GM18907 (cell line): ENCODE data around the gene OTUB1.
"Not testable (repeated sequence)": the region's sequence is repeated elsewhere in the genome, so short reads cannot be mapped to it uniquely, and the experiment has no call there.

Source experiments
- ATAC-seq: cut with Tn5 transposase; IDR thresholded peaks from one replicate; pipeline ENCODE4 v1.9.1; 2021; ENCODE audit warnings: mild to moderate bottlenecking, moderate library complexity; ENCODE audit not compliant: unreplicated experiment

OTUB1 gene

DNA sequence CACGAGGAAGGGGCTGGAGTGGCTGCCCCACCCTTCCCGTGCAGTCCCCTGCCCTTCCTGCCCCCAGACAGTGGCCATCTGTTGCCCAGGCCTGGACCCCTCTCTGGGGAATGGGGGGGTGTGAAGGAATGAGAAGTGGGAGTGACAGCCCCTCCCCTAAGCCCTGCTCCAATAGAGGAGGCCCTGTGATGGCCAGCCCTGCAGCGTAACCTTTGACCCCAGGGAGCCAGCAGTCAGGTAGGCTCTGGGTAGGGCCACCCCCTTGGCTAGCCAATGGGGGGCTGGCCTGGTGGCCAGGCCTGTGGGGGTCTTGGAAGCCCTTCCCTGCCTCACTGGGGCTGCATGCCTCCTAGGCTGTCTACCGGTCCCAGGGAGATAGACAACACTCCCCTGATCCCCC is 56.1 kb downstream of the OTUB1 start:
- no peak for ATAC-seq

DNA sequence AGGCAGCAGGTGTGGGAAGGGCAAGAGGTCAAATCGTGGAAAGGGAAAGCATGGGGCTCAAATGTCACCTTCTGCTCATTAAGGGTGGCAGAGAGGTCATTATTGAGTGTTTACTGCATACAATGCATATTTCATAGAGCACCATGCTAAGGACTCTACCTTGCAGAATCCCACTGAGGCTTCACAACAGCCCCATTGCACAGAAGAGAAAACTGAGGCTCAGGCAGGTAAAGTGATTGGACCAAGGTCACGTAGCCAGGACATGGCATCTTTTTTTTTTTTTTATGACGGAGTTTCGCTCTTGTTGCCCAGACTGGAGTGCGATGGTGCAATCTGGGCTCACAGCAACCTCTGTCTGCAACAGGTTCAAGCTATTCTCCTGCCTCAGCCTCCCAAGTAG is 57.3 kb downstream of the OTUB1 start:
- ATAC-seq = no peak

DNA sequence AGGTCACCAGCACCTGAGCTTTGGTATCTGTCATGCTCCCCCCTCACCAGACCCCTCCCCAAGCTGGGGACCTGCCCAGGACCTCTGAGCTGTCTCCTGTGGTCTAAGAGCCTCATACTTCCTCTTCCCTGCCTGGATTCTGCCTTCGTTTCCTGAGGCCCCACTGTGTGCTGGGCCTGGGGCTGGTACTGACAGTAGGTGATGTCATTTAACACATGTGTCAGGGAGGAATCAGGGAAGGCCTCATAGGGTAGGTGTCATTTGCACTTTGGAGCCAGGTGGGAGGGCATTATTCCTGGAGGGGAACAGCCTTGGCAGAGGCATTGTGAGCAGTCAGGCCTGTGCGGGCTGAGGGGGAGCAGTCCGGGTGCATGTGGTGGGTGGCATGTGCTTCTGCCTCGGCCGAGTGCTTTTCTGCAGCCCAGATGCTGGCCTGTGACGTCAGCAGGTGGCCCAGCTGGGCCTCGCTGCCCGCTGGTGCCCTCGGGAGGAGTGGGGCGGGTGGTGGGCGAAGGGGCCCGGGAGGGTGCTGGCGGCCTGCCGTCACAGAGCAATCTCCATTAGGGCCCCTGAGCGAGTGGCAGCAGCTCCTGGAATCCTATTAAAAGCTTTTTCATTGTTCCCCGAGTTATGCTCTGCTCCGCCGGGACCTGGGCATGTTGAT is 58.6 kb downstream of the OTUB1 start:
- no peak for ATAC-seq

DNA sequence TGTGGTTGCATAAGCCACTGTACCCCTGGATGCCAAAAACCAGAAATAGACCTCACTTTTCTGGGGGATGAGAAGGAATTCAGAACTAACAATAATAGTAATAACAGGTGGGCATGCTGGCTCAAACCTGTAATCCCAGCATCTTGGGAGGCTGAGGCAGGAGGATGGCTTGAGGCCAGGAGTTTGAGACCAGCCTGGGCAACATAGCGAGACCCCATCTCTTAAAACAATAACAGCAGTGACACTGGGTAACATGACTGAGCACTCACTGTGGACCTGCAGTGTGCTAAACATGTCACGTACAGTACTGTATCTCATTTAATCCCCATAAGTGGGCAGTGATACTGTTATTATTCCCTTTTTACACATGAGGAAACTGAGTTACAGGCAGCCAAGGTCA is 59.5 kb downstream of the OTUB1 start:
- no peak for ATAC-seq

DNA sequence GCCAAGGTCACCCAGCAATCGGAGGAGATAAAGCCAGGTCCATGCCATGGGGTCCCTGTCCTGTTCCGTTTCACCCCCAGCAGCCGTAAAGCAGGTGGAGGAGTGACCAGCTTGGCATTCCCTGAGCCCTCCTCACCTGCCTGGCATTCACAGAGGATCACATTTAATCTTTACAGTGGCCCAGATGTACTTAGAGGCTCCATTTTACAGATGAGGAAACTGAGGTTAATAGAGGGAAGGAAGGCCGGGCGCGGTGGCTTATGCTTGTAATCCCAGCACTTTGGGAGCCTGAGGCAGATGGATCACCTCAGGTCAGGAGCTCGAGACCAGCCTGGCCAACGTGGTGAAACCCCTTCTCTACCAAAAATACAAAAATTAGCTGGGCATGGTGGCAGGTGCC is 61.1 kb downstream of the OTUB1 start:
- not testable (repeated sequence) for ATAC-seq
